ENCODE measurements around the gene SNU13.

DNA sequence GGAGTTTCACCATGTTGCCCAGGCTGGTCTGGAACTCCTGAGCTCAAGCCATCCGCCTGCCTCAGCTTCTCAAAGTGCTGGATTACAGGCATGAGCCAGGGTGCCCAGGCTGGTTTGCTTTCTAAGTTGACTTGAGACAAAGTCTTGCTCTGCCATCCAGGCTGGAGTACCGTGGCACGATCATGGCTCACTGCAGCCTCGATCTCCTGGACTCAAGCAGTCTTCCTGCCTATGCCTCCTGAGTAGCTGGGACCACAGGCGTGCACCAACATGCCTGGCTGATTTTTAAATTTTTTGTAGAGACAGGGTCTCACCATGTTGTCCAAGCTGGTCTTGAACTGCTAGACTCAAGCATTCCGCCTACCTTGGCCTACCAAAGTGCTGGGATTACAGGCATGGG lies 31.0 kb downstream of the SNU13 start:
- no peak for TF ChIP-seq YY1 (IDR thresholded peaks at IDR 0.05; ENCODE audit: insufficient read depth, insufficient read length)
- TF ChIP-seq ZNF274 (IDR thresholded peaks at IDR 0.05; ENCODE audit: low read depth, low read length): no peak
